Karpas-422 (cell line): ENCODE results near the gene MZT2B. TPM values are rescaled to one million over a fixed set of nuclear protein-coding genes. Genes with fewer than 3 reads are reported as not detected.
"Not testable (repeated sequence)": the region's sequence is repeated elsewhere in the genome, so short reads cannot be mapped to it uniquely, and the experiment has no call there.

ENCODE experiments used
- DNase-seq: peaks from one replicate; pipeline ENCODE4 v3.0.0-alpha.2; 2015
- H2AFZ ChIP-seq: fragments of 200-600 bp; sonication (generic); 2 replicates; pipeline ENCODE4 v1.6.1; 2014; ENCODE audit warnings: antibody characterized with exemption, low read length, mixed read lengths
- H3K27ac ChIP-seq: fragments of 200-600 bp; sonication (generic); 2 replicates; pipeline ENCODE4 v1.5.1; 2014; ENCODE audit warnings: mild to moderate bottlenecking, low read length, moderate library complexity
- H3K27me3 ChIP-seq: fragments of 200-600 bp; sonication (generic); 2 replicates; pipeline ENCODE4 v1.6.1; 2014; ENCODE audit warnings: low read length, mixed read lengths
- H3K36me3 ChIP-seq: fragments of 200-600 bp; sonication (generic); 2 replicates; pipeline ENCODE4 v1.6.1; 2014; ENCODE audit warnings: low read length, mixed read lengths; ENCODE audit not compliant: insufficient read depth
- H3K4me1 ChIP-seq: fragments of 200-600 bp; sonication (generic); 2 replicates; pipeline ENCODE4 v1.6.1; 2014; ENCODE audit warnings: mild to moderate bottlenecking, low read length, mixed read lengths
- H3K4me2 ChIP-seq: fragments of 200-600 bp; sonication (generic); 2 replicates; pipeline ENCODE4 v1.6.1; 2014; ENCODE audit warnings: low read length, low read depth, mild to moderate bottlenecking; ENCODE audit not compliant: poor library complexity, severe bottlenecking
- H3K4me3 ChIP-seq: fragments of 200-600 bp; sonication (generic); 2 replicates; pipeline ENCODE4 v1.5.1; 2014; ENCODE audit warnings: mild to moderate bottlenecking, antibody characterized with exemption, low read length, mixed read lengths
- H3K79me2 ChIP-seq: fragments of 200-600 bp; sonication (generic); 2 replicates; pipeline ENCODE4 v1.6.1; 2014; ENCODE audit warnings: mild to moderate bottlenecking, low read length, mixed read lengths
- H3K9ac ChIP-seq: fragments of 200-600 bp; sonication (generic); 2 replicates; pipeline ENCODE4 v1.6.0; 2014; ENCODE audit warnings: low read length
- H3K9me2 ChIP-seq: fragments of 200-600 bp; sonication (generic), shearing (Covaris generic); replicated peaks from 2 replicates; pipeline ENCODE4 v1.6.0; 2014; ENCODE audit warnings: mild to moderate bottlenecking, low read length, moderate library complexity; ENCODE audit not compliant: insufficient read depth
- H3K9me3 ChIP-seq: fragments of 300-700, 200-600 bp; sonication (generic); 2 replicates; pipeline ENCODE4 v1.6.1; 2014; ENCODE audit warnings: low read length, mixed read lengths
- H4K20me1 ChIP-seq: fragments of 200-600 bp; sonication (generic); 2 replicates; pipeline ENCODE4 v1.6.1; 2014; ENCODE audit warnings: mild to moderate bottlenecking, antibody characterized with exemption, low read length, low read depth; ENCODE audit not compliant: insufficient read depth
- total RNA-seq: library from RNA; depleted of rRNA; stranded (reverse); fragments of >200 nt; shearing (Covaris generic); gene quantifications from 2 replicates; pipeline ENCODE4 v1.2.3, GENCODE V29; 2014; ENCODE audit warnings: low replicate concordance

The MZT2B gene
- total RNA-seq, 1 experiment from 2014 or later: 190 TPM

DNA sequence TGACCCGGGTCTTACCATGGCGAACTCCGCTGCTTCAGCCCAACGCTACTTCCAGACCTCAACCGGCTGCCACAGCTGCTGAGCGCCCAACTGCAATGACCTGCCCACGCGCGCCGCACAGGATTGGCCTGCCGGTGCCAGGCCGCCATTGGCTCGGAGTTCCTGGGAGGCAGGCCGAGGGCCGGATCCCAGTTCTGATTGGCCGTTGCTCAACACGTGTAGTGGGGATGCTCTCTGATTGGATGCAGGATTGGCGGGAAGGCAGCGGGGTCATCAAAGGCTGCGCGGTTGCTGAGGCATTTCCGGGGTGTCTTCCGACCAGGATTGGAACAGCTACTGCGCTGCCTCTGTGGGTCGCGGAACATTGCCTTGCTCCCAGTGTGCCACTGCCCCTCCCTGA, 16.3 kb downstream of the MZT2B start, which contains the start of gene TUBA3E:
TUBA3E (minus strand) TSS at position 97 of the 400 bp plus-strand sequence; CDS start at position 18, 79 bp downstream.
- H2AFZ ChIP-seq: no peak within 1 kb of the TSS
- H3K4me2 ChIP-seq: no peak within 1 kb of the TSS
- H3K4me3 ChIP-seq: no peak within 1 kb of the TSS
- H3K9me3 ChIP-seq: no peaks in the 10 kb centered on the region
- no peaks in the 10 kb centered on the region for H3K36me3 ChIP-seq
- H3K79me2 ChIP-seq: no peaks in the 10 kb centered on the region
- DNase-seq: no peak
- no peak within 1 kb of the TSS for H3K27ac ChIP-seq
- no peaks in the 10 kb centered on the region for H3K27me3 ChIP-seq
- no peak within 1 kb of the TSS for H3K9ac ChIP-seq
- H3K4me1 ChIP-seq: no peaks in the 10 kb centered on the region
- no peaks in the 10 kb centered on the region for H3K9me2 ChIP-seq
- H4K20me1 ChIP-seq: no peaks in the 10 kb centered on the region

- H3K9me2 ChIP-seq, H3K27ac ChIP-seq, H3K4me2 ChIP-seq, H3K27me3 ChIP-seq, H3K4me1 ChIP-seq, H2AFZ ChIP-seq, H3K36me3 ChIP-seq, H4K20me1 ChIP-seq, DNase-seq, H3K9ac ChIP-seq, H3K4me3 ChIP-seq, H3K9me3 ChIP-seq, H3K79me2 ChIP-seq: not testable (repeated sequence)
Measured at GRCh38 chr2:130202518-130202917, 20.5 kb downstream of the MZT2B start.

DNA sequence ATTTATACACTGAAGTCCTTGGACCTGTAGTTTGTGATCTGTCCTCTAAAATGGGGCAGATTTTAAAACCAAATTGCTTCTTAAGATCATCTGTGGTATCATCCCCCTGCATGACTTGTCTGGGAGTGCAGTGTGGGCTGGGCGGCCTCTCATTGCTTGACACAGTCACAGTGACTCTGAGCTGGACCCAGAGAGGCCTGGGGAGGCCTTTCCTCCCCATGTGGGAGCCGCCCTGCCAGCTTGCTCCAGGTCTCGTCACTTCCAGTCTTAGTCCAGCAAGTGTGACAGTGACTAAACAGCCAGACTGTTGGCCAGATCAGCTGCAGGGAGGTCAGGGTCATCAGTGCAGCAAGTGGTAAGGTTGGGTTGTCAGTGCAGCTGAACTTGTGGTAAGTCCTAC, 21.1 kb downstream of the MZT2B start:
- DNase-seq, H4K20me1 ChIP-seq, H3K36me3 ChIP-seq, H3K4me2 ChIP-seq, H3K9me3 ChIP-seq, H3K4me3 ChIP-seq, H3K27ac ChIP-seq, H3K4me1 ChIP-seq, H3K79me2 ChIP-seq, H3K27me3 ChIP-seq, H3K9ac ChIP-seq, H3K9me2 ChIP-seq, H2AFZ ChIP-seq: not testable (repeated sequence)

GRCh38 chr2:130207051-130207450, 25.0 kb downstream of the MZT2B start:
- H3K27ac ChIP-seq, H3K4me1 ChIP-seq, H4K20me1 ChIP-seq, H3K9me2 ChIP-seq, H3K36me3 ChIP-seq, H3K79me2 ChIP-seq, H3K4me3 ChIP-seq, H3K9ac ChIP-seq, H3K9me3 ChIP-seq, H2AFZ ChIP-seq, H3K4me2 ChIP-seq, H3K27me3 ChIP-seq, DNase-seq: not testable (repeated sequence)

DNA sequence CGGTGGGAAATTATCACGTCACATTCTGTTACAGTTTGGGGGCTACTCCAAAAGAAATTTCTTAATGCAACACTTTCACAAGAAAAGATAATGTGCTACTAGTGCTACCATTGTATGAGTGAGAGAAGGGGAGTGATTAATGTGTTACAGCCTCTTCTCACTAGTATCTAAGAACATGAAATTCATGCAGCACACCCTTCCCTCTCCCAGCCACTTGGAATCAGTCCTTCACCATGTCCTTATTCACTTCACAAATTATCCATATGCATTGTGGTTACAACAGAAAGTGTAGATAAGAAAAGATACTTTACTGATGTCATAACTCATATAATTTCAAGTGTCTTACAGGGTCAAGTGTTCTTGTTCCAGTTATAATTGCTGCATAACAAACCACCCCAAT, 37.1 kb downstream of the MZT2B start:
- not testable (repeated sequence) for H3K9me2 ChIP-seq, H3K4me2 ChIP-seq, H3K36me3 ChIP-seq, H3K27me3 ChIP-seq, H4K20me1 ChIP-seq, H3K9ac ChIP-seq, H3K27ac ChIP-seq, H3K9me3 ChIP-seq, H3K4me3 ChIP-seq, DNase-seq, H2AFZ ChIP-seq, H3K79me2 ChIP-seq, H3K4me1 ChIP-seq

DNA sequence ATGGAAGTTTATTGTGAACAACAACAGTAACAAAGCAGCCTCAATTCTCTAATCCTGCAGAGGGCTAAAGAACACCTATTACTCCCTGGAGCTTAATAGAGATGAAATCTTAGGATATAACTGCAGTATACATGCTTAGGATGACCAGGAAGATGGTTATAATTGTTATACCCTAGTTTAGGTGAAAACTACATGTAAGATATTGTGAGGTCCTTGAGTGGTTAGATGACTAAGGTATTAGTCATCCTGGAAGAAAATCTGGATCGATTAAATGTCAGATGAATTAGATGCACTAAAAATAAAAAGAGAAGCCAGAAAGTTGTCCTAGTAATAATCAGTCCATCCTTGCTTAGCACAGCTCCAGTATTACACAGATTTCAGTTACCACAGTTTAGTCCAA, 38.4 kb downstream of the MZT2B start:
- not testable (repeated sequence) for H3K79me2 ChIP-seq, H3K4me2 ChIP-seq, H3K9ac ChIP-seq, H3K9me2 ChIP-seq, H3K9me3 ChIP-seq, H3K36me3 ChIP-seq, H2AFZ ChIP-seq, H4K20me1 ChIP-seq, H3K4me1 ChIP-seq, H3K27me3 ChIP-seq, DNase-seq, H3K27ac ChIP-seq, H3K4me3 ChIP-seq

- H3K9me3 ChIP-seq, H3K4me1 ChIP-seq, DNase-seq, H3K79me2 ChIP-seq, H2AFZ ChIP-seq, H3K9me2 ChIP-seq, H3K27ac ChIP-seq, H3K36me3 ChIP-seq, H3K4me3 ChIP-seq, H3K27me3 ChIP-seq, H3K4me2 ChIP-seq, H3K9ac ChIP-seq, H4K20me1 ChIP-seq: not testable (repeated sequence)
Measured at GRCh38 chr2:130222523-130222922, 40.5 kb downstream of the MZT2B start.

GRCh38 chr2:130228005-130228404, 45.9 kb downstream of the MZT2B start:
- H3K9ac ChIP-seq, H3K9me3 ChIP-seq, H3K4me1 ChIP-seq, DNase-seq, H3K4me3 ChIP-seq, H3K27ac ChIP-seq, H3K79me2 ChIP-seq, H3K27me3 ChIP-seq, H3K4me2 ChIP-seq, H3K9me2 ChIP-seq, H2AFZ ChIP-seq, H4K20me1 ChIP-seq, H3K36me3 ChIP-seq: not testable (repeated sequence)

DNA sequence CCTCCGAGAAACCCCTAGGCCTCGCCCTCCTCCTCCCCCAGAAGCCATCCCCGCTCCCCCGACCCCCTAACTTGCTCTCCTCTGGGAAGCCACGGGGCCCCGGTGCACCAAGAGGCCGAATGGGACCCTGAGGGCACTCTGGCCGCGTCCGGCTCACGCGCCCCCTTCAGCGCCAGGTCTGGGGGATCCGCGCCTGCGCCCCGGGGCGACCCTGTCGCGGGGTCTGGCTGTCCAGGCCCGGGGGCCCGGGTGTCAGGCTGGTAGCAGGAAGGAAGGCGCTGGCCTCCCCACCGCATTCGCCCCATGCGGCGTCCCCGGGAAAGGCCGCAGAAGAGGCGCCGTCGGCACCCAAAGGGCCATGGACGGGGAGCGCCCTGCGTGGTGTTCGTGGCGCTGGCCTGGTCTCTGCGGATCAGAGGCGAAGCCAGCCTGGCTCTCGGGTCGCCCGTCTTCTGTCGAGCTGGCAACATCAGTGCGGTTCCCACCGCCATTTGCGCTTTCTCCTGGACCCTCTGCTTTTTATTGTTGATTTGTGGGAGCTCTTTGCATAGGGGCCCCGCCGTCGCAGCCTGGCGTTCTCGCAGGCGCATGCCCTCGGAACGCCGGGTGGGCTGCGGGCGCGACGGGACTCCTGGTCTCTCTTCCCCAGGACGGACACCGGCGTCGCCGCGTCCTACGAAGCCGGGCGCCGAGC, 46.6 kb downstream of the MZT2B start:
- not testable (repeated sequence) for H3K4me2 ChIP-seq, H3K4me3 ChIP-seq, H3K27me3 ChIP-seq, H3K36me3 ChIP-seq, H3K4me1 ChIP-seq, H3K9me3 ChIP-seq, H3K27ac ChIP-seq, H3K9ac ChIP-seq, H3K79me2 ChIP-seq, DNase-seq, H3K9me2 ChIP-seq, H2AFZ ChIP-seq, H4K20me1 ChIP-seq
